ENCODE results near the gene UBE2G1.

GRCh38 chr17:4314618-4315017, 51.9 kb downstream of the UBE2G1 start:
- TF ChIP-seq, protein P1, sequence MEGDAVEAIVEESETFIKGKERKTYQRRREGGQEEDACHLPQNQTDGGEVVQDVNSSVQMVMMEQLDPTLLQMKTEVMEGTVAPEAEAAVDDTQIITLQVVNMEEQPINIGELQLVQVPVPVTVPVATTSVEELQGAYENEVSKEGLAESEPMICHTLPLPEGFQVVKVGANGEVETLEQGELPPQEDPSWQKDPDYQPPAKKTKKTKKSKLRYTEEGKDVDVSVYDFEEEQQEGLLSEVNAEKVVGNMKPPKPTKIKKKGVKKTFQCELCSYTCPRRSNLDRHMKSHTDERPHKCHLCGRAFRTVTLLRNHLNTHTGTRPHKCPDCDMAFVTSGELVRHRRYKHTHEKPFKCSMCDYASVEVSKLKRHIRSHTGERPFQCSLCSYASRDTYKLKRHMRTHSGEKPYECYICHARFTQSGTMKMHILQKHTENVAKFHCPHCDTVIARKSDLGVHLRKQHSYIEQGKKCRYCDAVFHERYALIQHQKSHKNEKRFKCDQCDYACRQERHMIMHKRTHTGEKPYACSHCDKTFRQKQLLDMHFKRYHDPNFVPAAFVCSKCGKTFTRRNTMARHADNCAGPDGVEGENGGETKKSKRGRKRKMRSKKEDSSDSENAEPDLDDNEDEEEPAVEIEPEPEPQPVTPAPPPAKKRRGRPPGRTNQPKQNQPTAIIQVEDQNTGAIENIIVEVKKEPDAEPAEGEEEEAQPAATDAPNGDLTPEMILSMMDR (IDR thresholded peaks at IDR 0.05; ENCODE audit: insufficient read depth, low read length, poor library complexity, severe bottlenecking), result no peak
- no peak for TF ChIP-seq EZH2phosphoT487 (conservative IDR thresholded peaks at IDR 0.05; ENCODE audit: low read length)

Data from SU-DHL-6 (cell line).